HepG2 (cell line): ENCODE data around the gene METTL13. TPM values are rescaled to one million over a fixed set of nuclear protein-coding genes. Genes with fewer than 3 reads are reported as not detected.

Source experiments
- ATAC-seq: fragments of 200-7000 bp; cut with Tn5 transposase; 3 replicates; pipeline ENCODE4 v1.9.1; 2020; ENCODE audit warnings: mild to moderate bottlenecking, moderate library complexity
- BruUV-seq: library from RNA; stranded (reverse); fragments of 400-500 nt; replicated peaks from 2 replicates; lab custom pipeline; 2021; lab: Mats Ljungman, UMichigan
- CTCF ChIA-PET: fragments of 300-600 bp; formaldehyde crosslinking; extraction: SDS; loops from one replicate; lab custom pipeline; 2021; ENCODE audit warnings: low total read pairs, inconsistent platforms, low intra/inter-chr PET ratio; lab: Yijun Ruan, JAX
- POLR2A ChIA-PET: fragments of 350-600 bp; sonication (Branson Sonifier 250); formaldehyde crosslinking; loops from one replicate; lab custom pipeline; 2020; ENCODE audit warnings: antibody characterized with exemption, inconsistent platforms; lab: Yijun Ruan, JAX
- DNase-seq: peaks from one replicate; pipeline ENCODE4 v3.0.0-alpha.2; 2015; ENCODE audit warnings: low spot score
- FAIRE-seq: peaks from 3 replicates; lab custom pipeline; 2011; peaks lifted over from hg19 to GRCh38; lab: Jason Lieb, UNC
- H2AFZ ChIP-seq: one replicate; pipeline ENCODE4 v1.6.1; 2011; ENCODE audit warnings: low read length, inconsistent platforms
- H3K27ac ChIP-seq: fragments of 300-600 bp; 3 replicates; pipeline ENCODE4 v1.8.0; 2011; ENCODE audit warnings: mixed run types, mild to moderate bottlenecking, mixed read lengths, low read length, inconsistent platforms; ENCODE audit not compliant: insufficient read depth; ENCODE audit errors: extremely low read length
- H3K27me3 ChIP-seq, 2 experiments: fragments of 200-600 bp in 1 of 2; 2 replicates in 1 of 2; 3 replicates in 1 of 2; pipeline versions ENCODE4 v1.6.0 to v1.8.0; 2011; ENCODE audit warnings: low read length in 2 of 2, mild to moderate bottlenecking in 2 of 2, moderate library complexity in 2 of 2, inconsistent platforms in 1 of 2; ENCODE audit not compliant: insufficient read depth in 2 of 2, control insufficient read depth in 1 of 2
- H3K36me3 ChIP-seq, 2 experiments: fragments of 200-600 bp in 1 of 2; replicated peaks in 1 of 2; 2 replicates in 1 of 2; 3 replicates in 1 of 2; pipeline versions ENCODE4 v1.5.1 to v1.8.0; 2011; ENCODE audit warnings: low read length in 2 of 2, inconsistent platforms in 1 of 2; ENCODE audit not compliant: insufficient read depth in 2 of 2, control insufficient read depth in 1 of 2
- H3K4me1 ChIP-seq: 2 replicates; pipeline ENCODE4 v1.5.1; 2012; ENCODE audit warnings: low read length, inconsistent platforms; ENCODE audit not compliant: insufficient read depth
- H3K4me2 ChIP-seq: 2 replicates; pipeline ENCODE4 v1.6.0; 2011; ENCODE audit warnings: low read depth, low read length, inconsistent platforms
- H3K4me3 ChIP-seq, 3 experiments: fragments of 200-600 bp in 1 of 3; sonication (generic), shearing (Covaris generic) in 1 of 3; replicated peaks in 1 of 3; 2 replicates each; pipeline ENCODE4 v1.5.1; 2011 to 2016; ENCODE audit warnings: low read length in 3 of 3, inconsistent platforms in 2 of 3, low read depth in 2 of 3, mild to moderate bottlenecking in 2 of 3, control low read depth in 1 of 3, mixed read lengths in 1 of 3; ENCODE audit not compliant: insufficient read depth in 1 of 3
- H3K79me2 ChIP-seq: one replicate; pipeline ENCODE4 v1.6.1; 2011; ENCODE audit warnings: low read length, inconsistent platforms; ENCODE audit not compliant: insufficient read depth
- H3K9ac ChIP-seq: 2 replicates; pipeline ENCODE4 v1.6.0; 2011; ENCODE audit warnings: mild to moderate bottlenecking, low read depth, low read length, inconsistent platforms; ENCODE audit not compliant: insufficient read depth
- H3K9me3 ChIP-seq: 2 replicates; pipeline ENCODE4 v1.5.1; 2012; ENCODE audit warnings: mild to moderate bottlenecking, low read length
- H4K20me1 ChIP-seq: 2 replicates; pipeline ENCODE4 v1.6.0; 2011; ENCODE audit warnings: inconsistent platforms, mild to moderate bottlenecking, low read length, moderate library complexity; ENCODE audit not compliant: insufficient read depth
- ARID2 ChIP-seq: sonication (generic); formaldehyde crosslinking; IDR thresholded peaks from 2 replicates; pipeline ENCODE4 v1.8.1; 2022; ENCODE audit warnings: mild to moderate bottlenecking, missing genetic modification reagents, borderline replicate concordance
- CSRNP2 ChIP-seq: sonication (generic); formaldehyde crosslinking; conservative IDR thresholded peaks from 2 replicates; pipeline ENCODE4 v1.8.0; 2022; ENCODE audit warnings: low read depth, missing genetic modification reagents
- HMGXB4 ChIP-seq, 2 experiments: sonication (generic) in 1 of 2; formaldehyde crosslinking in 1 of 2; IDR thresholded peaks; 2 replicates each; pipeline versions ENCODE4 v1.4.0 to v1.6.1; 2018 to 2020; ENCODE audit warnings: missing genetic modification reagents in 2 of 2, borderline replicate concordance in 1 of 2, low read depth in 1 of 2, mild to moderate bottlenecking in 1 of 2, missing biosample characterization in 1 of 2
- RBFOX2 ChIP-seq: fragments of 200-400 bp; formaldehyde crosslinking; IDR thresholded peaks from 2 replicates; pipeline ENCODE4 v1.6.1; 2017; ENCODE audit warnings: low read depth, mild to moderate bottlenecking, low read length
- RFX3 ChIP-seq: IDR thresholded peaks from 2 replicates; pipeline ENCODE4 v1.6.1; 2016; ENCODE audit warnings: missing biosample characterization, missing genetic modification reagents
- SMAD1 ChIP-seq: sonication (generic); formaldehyde crosslinking; IDR thresholded peaks from 2 replicates; pipeline ENCODE4 v1.4.0; 2020; ENCODE audit warnings: missing genetic modification reagents, low read depth, mild to moderate bottlenecking, borderline replicate concordance
- SSRP1 ChIP-seq: IDR thresholded peaks from 2 replicates; pipeline ENCODE4 v1.6.1; 2016; ENCODE audit warnings: control low read depth
- TRIM24 ChIP-seq: sonication (generic); formaldehyde crosslinking; IDR thresholded peaks from 2 replicates; pipeline ENCODE4 v1.8.0; 2022; ENCODE audit warnings: mild to moderate bottlenecking, missing genetic modification reagents
- ZNF121 ChIP-seq: sonication (generic); formaldehyde crosslinking; IDR thresholded peaks from 2 replicates; pipeline ENCODE4 v1.5.0; 2020; ENCODE audit warnings: mild to moderate bottlenecking, missing genetic modification reagents
- ZNF563 ChIP-seq: sonication (generic); formaldehyde crosslinking; IDR thresholded peaks from 2 replicates; pipeline ENCODE4 v1.8.0; 2022; ENCODE audit warnings: mild to moderate bottlenecking, moderate library complexity, missing genetic modification reagents
- ZNF570 ChIP-seq: sonication (generic); formaldehyde crosslinking; IDR thresholded peaks from 2 replicates; pipeline ENCODE4 v1.4.0; 2020; ENCODE audit warnings: mild to moderate bottlenecking, missing genetic modification reagents, borderline replicate concordance
- ZNF572 ChIP-seq: sonication (generic); formaldehyde crosslinking; IDR thresholded peaks from 2 replicates; pipeline ENCODE4 v1.5.1; 2020; ENCODE audit warnings: mild to moderate bottlenecking, missing genetic modification reagents
- ZNF850 ChIP-seq: sonication (generic); formaldehyde crosslinking; conservative IDR thresholded peaks from 2 replicates; pipeline ENCODE4 v1.9.0; 2021; ENCODE audit warnings: mild to moderate bottlenecking, missing genetic modification reagents
- WGBS: methylation state at CpG from one replicate; pipeline ENCODE4 v1.1.6; 2017; ENCODE audit warnings: low lambda C conversion rate; 5-methylcytosine and 5-hydroxymethylcytosine counted together
- in situ Hi-C: cut with HindIII; loops from 2 replicates; pipeline ENCODE4 v1.10.0; 2017; ENCODE audit warnings: low pct_unique_long_range_greater_than_20kb; ENCODE audit not compliant: extremely low pct_ligation_motif_present
- intact Hi-C: fragments of 100-400 bp; cut with micrococcal nuclease; formaldehyde crosslinking; loops from one replicate; pipeline ENCODE4 v1.10.0; 2022; ENCODE audit not compliant: unreplicated experiment
- polyA plus RNA-seq, 8 experiments: library from polyadenylated mRNA; depleted of rRNA in 3 of 8; stranded (reverse) in 7 of 8; unstranded in 1 of 8; fragments of >200 nt; fragmentation: Illumina TruSeq in 4 of 8; extraction: Trizol in 4 of 8; gene quantifications; 2 replicates each; pipeline versions ENCODE4 v1.2.1 to v1.2.3, GENCODE V29; 2011 to 2016; ENCODE audit warnings: low read depth in 4 of 8, missing spikeins in 1 of 8, mixed read lengths in 1 of 8; ENCODE audit not compliant: insufficient read depth in 1 of 8
- total RNA-seq, 5 experiments: library from RNA; depleted of rRNA; stranded (reverse); fragments of >200 nt; fragmentation: Illumina TruSeq; extraction: Trizol; gene quantifications; 2 replicates each; pipeline ENCODE4 v1.2.3, GENCODE V29; 2016; ENCODE audit warnings: low read depth in 1 of 5

METTL13 gene
- total and polyA plus RNA-seq, 2 of the 13 experiments (the other 11 are each of a cell fraction or from before 2014, with no cell fraction given): 18.6 to 22.8 TPM

GRCh38 chr1:171844381-171844780 is 62.9 kb downstream of the METTL13 start:
- WGBS: 3% methylated on average over 2 of the region's 2 CpGs
- TF ChIP-seq RBFOX2 (no peak), ZNF563 (CRISPR knock-in tag) (no peak), CSRNP2 (CRISPR knock-in tag) (no peak), ZNF570 (no peak), TRIM24 (CRISPR knock-in tag) (no peak), SMAD1 (no peak), RFX3 (CRISPR knock-in tag) (no peak), ZNF121 (CRISPR knock-in tag) (no peak), SSRP1 (CRISPR knock-in tag) (no peak), ZNF572 (CRISPR knock-in tag) (no peak), HMGXB4 (CRISPR knock-in tag; IDR thresholded peaks at IDR 0.05; ENCODE audit: borderline replicate concordance in 1 of 2, low read depth in 1 of 2) (no peak), ARID2 (CRISPR knock-in tag) (no peak), ZNF850 (CRISPR knock-in tag) (no peak)
- H3K4me2 ChIP-seq: no peak overlapping the region
- no peak overlapping the region for H3K27ac ChIP-seq
- H3K9me3 ChIP-seq: no peaks in the 10 kb centered on the region
- BruUV-seq: no TSS peak
- POLR2A ChIA-PET: no interaction called here
- in situ Hi-C loops (no loop called here), intact Hi-C loops (no loop called here)
- H2AFZ ChIP-seq: no peak overlapping the region
- no peaks in the 10 kb centered on the region for H3K36me3 ChIP-seq
- no peaks in the 10 kb centered on the region for H3K4me1 ChIP-seq
- DNase-seq (no peak), FAIRE-seq (no peak), ATAC-seq (no peak)
- no peak overlapping the region for H3K4me3 ChIP-seq
- no peaks in the 10 kb centered on the region for H3K79me2 ChIP-seq
- no peak overlapping the region for H3K9ac ChIP-seq
- H4K20me1 ChIP-seq: no peaks in the 10 kb centered on the region
- 0 out of 5 replicates have a peak, but pooled peaks cover 0 to 5% of the 10 kb centered on the region in 2 experiments for H3K27me3 ChIP-seq
- CTCF ChIA-PET: no interaction called here
